HG02981 (cell line): ENCODE measurements around the gene EHMT1.

Experiments
- ATAC-seq: cut with Tn5 transposase; IDR thresholded peaks from one replicate; pipeline ENCODE4 v1.9.1; 2021; ENCODE audit warnings: mild to moderate bottlenecking, moderate library complexity; ENCODE audit not compliant: unreplicated experiment

EHMT1 gene

GRCh38 chr9:137643921-137644320 lies 25.1 kb downstream of the EHMT1 start:
- ATAC-seq = no peak

- ATAC-seq = no peak
Observed at GRCh38 chr9:137645211-137645610, 26.4 kb downstream of the EHMT1 start.

- ATAC-seq = no peak
Observed at GRCh38 chr9:137646341-137646740, 27.5 kb downstream of the EHMT1 start.

GRCh38 chr9:137647096-137647714 lies 28.4 kb downstream of the EHMT1 start:
- no peak for ATAC-seq

- no peak for ATAC-seq
Observed at GRCh38 chr9:137648396-137648795, 29.6 kb downstream of the EHMT1 start.

- ATAC-seq = no peak
Observed at GRCh38 chr9:137649553-137649952, 30.7 kb downstream of the EHMT1 start.

- no peak for ATAC-seq
Observed at GRCh38 chr9:137650259-137650658, 31.5 kb downstream of the EHMT1 start.

GRCh38 chr9:137650779-137651178 lies 32.0 kb downstream of the EHMT1 start:
- ATAC-seq = no peak

- no peak for ATAC-seq
Observed at GRCh38 chr9:137656416-137656815, 37.6 kb downstream of the EHMT1 start.

- no peak for ATAC-seq
Observed at GRCh38 chr9:137657606-137658005, 38.8 kb downstream of the EHMT1 start.

- ATAC-seq = no peak
Observed at GRCh38 chr9:137658781-137659180, 40.0 kb downstream of the EHMT1 start.

- ATAC-seq = no peak
Observed at GRCh38 chr9:137660144-137660543, 41.3 kb downstream of the EHMT1 start.

- no peak for ATAC-seq
Observed at GRCh38 chr9:137663584-137663983, 44.8 kb downstream of the EHMT1 start.

GRCh38 chr9:137664676-137665075 lies 45.9 kb downstream of the EHMT1 start:
- ATAC-seq = no peak

GRCh38 chr9:137665226-137665625 lies 46.4 kb downstream of the EHMT1 start:
- no peak for ATAC-seq

- no peak for ATAC-seq
Observed at GRCh38 chr9:137665697-137666512, 47.1 kb downstream of the EHMT1 start.

GRCh38 chr9:137666513-137666822 lies 47.7 kb downstream of the EHMT1 start:
- no peak for ATAC-seq

GRCh38 chr9:137666955-137667670 lies 48.3 kb downstream of the EHMT1 start:
- ATAC-seq = no peak

GRCh38 chr9:137668203-137668602 lies 49.4 kb downstream of the EHMT1 start:
- no peak for ATAC-seq

GRCh38 chr9:137669261-137669672 lies 50.5 kb downstream of the EHMT1 start:
- ATAC-seq = no peak

- no peak for ATAC-seq
Observed at GRCh38 chr9:137670391-137671195, 51.8 kb downstream of the EHMT1 start.
